ENCODE measurements around the gene SUN2.

Gene SUN2

DNA sequence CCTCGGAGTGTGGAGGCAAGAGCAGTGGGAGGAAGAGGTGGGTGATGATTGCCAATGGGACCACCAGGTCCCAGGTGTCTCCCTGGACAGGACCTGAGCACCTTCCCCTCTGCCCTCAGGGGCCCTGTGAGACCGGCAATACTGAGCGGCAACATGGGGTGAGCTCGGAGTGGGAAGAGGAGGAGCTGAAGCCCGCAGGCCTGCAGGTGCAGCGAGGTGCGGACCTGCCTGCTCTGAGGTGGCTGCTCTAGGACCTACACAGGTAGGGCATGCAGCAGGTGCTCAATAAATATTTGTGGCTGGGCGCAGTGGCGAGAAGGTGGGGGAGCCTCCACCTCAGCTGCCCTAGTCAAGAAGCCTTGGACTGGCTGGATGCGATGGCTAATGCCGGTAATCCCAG is 12.2 kb upstream of the SUN2 start:
- TF ChIP-seq, protein P1, sequence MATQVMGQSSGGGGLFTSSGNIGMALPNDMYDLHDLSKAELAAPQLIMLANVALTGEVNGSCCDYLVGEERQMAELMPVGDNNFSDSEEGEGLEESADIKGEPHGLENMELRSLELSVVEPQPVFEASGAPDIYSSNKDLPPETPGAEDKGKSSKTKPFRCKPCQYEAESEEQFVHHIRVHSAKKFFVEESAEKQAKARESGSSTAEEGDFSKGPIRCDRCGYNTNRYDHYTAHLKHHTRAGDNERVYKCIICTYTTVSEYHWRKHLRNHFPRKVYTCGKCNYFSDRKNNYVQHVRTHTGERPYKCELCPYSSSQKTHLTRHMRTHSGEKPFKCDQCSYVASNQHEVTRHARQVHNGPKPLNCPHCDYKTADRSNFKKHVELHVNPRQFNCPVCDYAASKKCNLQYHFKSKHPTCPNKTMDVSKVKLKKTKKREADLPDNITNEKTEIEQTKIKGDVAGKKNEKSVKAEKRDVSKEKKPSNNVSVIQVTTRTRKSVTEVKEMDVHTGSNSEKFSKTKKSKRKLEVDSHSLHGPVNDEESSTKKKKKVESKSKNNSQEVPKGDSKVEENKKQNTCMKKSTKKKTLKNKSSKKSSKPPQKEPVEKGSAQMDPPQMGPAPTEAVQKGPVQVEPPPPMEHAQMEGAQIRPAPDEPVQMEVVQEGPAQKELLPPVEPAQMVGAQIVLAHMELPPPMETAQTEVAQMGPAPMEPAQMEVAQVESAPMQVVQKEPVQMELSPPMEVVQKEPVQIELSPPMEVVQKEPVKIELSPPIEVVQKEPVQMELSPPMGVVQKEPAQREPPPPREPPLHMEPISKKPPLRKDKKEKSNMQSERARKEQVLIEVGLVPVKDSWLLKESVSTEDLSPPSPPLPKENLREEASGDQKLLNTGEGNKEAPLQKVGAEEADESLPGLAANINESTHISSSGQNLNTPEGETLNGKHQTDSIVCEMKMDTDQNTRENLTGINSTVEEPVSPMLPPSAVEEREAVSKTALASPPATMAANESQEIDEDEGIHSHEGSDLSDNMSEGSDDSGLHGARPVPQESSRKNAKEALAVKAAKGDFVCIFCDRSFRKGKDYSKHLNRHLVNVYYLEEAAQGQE (IDR thresholded peaks at IDR 0.05; ENCODE audit: low read depth), result no peak
- TF ChIP-seq FOXM1 (IDR thresholded peaks at IDR 0.05; ENCODE audit: borderline replicate concordance, low read depth) (no peak), ZBTB7A (IDR thresholded peaks at IDR 0.05; ENCODE audit: low read depth) (no peak), NFIC (IDR thresholded peaks at IDR 0.05) (no peak), TCF12 (IDR thresholded peaks at IDR 0.05; ENCODE audit: low read depth) (no peak), TEAD4 (IDR thresholded peaks at IDR 0.05) (no peak), USF1 (IDR thresholded peaks at IDR 0.05) (no peak), RAD21 (IDR thresholded peaks at IDR 0.05; ENCODE audit: low read depth) (no peak), TAF1 (IDR thresholded peaks at IDR 0.05; ENCODE audit: low read depth) (no peak), EP300 (IDR thresholded peaks at IDR 0.05; ENCODE audit: borderline replicate concordance) (no peak), CEBPB (IDR thresholded peaks at IDR 0.05) (no peak), EGR1 (IDR thresholded peaks at IDR 0.05) (no peak), YY1 (IDR thresholded peaks at IDR 0.05; ENCODE audit: low read depth) (no peak), CREB1 (IDR thresholded peaks at IDR 0.05; ENCODE audit: low read depth) (no peak)
- TF ChIP-seq, protein P2, sequence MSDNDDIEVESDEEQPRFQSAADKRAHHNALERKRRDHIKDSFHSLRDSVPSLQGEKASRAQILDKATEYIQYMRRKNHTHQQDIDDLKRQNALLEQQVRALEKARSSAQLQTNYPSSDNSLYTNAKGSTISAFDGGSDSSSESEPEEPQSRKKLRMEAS (IDR thresholded peaks at IDR 0.05), result no peak

GRCh38 chr22:38767313-38767712 is 11.5 kb upstream of the SUN2 start:
- no peak for TF ChIP-seq TEAD4 (IDR thresholded peaks at IDR 0.05)

DNA sequence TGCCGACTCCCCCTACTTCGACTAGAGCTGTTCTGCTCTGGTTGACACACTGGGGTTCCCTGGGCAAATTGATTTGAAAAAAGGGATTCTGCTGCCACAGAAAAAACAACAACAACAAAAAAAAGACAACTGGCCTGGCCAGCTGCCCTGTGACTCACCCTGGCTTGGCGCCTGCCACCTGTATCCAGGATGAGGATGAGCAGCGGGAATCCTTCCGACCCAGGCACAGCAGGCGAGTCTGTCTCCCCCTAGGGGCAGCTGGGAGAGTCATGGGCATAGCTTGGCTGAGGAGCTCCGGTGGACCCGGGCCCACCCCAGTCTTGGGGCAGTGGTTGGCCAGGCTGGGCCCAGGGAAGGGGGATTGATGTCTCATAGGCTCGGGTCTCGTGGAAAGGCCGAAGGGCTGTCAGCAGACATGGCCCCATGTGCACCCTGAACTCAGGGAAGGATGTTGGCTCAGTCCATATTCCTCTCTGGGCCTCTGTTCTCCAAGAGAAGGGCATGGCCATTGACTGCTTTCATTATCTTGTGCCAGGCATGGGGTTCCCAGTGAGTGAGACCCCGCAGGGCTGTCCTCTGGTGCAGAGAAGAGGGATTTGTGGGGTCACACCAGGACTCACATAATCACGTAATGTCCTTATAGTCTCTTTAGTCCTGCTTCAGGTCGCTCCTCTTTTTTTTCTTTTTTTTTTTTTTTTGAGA is 10.4 kb upstream of the SUN2 start:
- peak; percentile 83 for TF ChIP-seq NFIC (IDR thresholded peaks at IDR 0.05)
- no peak for TF ChIP-seq EP300 (IDR thresholded peaks at IDR 0.05; ENCODE audit: borderline replicate concordance)
- no peak for TF ChIP-seq TCF12 (IDR thresholded peaks at IDR 0.05; ENCODE audit: low read depth)
- peak; percentile 45 for TF ChIP-seq RAD21 (IDR thresholded peaks at IDR 0.05; ENCODE audit: low read depth)

GRCh38 chr22:38762551-38762983 is 6.8 kb upstream of the SUN2 start:
- TF ChIP-seq FOXM1 (IDR thresholded peaks at IDR 0.05; ENCODE audit: borderline replicate concordance, low read depth), result no peak
- TF ChIP-seq, protein P1 (IDR thresholded peaks at IDR 0.05; ENCODE audit: low read depth), result no peak

GRCh38 chr22:38761202-38762162 is 5.7 kb upstream of the SUN2 start:
- TF ChIP-seq EGR1 (IDR thresholded peaks at IDR 0.05) (no peak), FOXM1 (IDR thresholded peaks at IDR 0.05; ENCODE audit: borderline replicate concordance, low read depth) (no peak), EP300 (IDR thresholded peaks at IDR 0.05; ENCODE audit: borderline replicate concordance) (no peak), ZBTB7A (IDR thresholded peaks at IDR 0.05; ENCODE audit: low read depth) (no peak), CEBPB (IDR thresholded peaks at IDR 0.05) (no peak)
- TF ChIP-seq, protein P2 (IDR thresholded peaks at IDR 0.05), result no peak

DNA sequence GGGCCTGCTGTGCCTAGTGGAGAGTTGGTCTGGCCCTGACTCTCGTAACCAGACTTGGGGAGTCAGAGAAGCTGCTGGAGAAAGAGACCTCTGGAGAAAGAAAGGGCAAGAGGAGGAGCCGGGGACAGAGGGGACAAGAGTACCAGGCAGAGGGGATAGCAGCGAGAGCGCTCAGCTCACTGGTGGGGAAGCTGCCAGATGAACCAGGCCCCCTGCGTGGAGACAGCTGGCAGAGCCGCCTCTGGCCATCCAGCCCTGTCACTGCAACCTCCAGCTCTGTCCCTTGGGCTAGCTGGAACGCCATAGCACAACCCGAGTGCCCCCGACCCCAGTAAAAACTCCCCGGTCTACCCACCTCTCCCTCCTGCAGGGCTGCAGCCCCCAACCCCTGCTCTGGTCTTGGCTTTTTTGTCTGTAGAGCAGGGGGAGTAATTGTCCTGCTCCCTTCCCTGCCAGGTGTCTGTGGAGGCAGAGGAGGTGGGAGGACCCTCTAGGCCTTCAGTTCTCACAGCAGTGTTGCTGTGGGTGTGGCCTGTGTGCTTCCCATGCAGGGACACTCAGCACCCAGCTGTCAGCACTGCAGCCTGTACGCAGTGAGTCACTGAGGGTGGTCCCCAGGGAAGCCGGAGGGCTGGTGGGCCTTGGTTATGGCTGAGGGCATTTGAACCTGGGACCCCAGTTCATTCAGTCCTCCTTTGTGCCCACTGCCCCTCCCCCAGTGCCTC is 4.8 kb upstream of the SUN2 start:
- TF ChIP-seq USF1 (IDR thresholded peaks at IDR 0.05) (no peak), TCF12 (IDR thresholded peaks at IDR 0.05; ENCODE audit: low read depth) (no peak), CEBPB (IDR thresholded peaks at IDR 0.05) (no peak), RAD21 (IDR thresholded peaks at IDR 0.05; ENCODE audit: low read depth) (no peak), NFIC (IDR thresholded peaks at IDR 0.05) (no peak), YY1 (IDR thresholded peaks at IDR 0.05; ENCODE audit: low read depth) (no peak), EP300 (IDR thresholded peaks at IDR 0.05; ENCODE audit: borderline replicate concordance) (no peak), FOXM1 (IDR thresholded peaks at IDR 0.05; ENCODE audit: borderline replicate concordance, low read depth) (no peak), CREB1 (IDR thresholded peaks at IDR 0.05; ENCODE audit: low read depth) (no peak), EGR1 (IDR thresholded peaks at IDR 0.05) (no peak), ZBTB7A (IDR thresholded peaks at IDR 0.05; ENCODE audit: low read depth) (no peak), TEAD4 (IDR thresholded peaks at IDR 0.05) (no peak), TAF1 (IDR thresholded peaks at IDR 0.05; ENCODE audit: low read depth) (no peak)
- TF ChIP-seq, protein P2 (IDR thresholded peaks at IDR 0.05), result no peak
- TF ChIP-seq, protein P1 (IDR thresholded peaks at IDR 0.05; ENCODE audit: low read depth), result no peak
